ENCODE measurements around the gene TRAPPC2. TPM values are rescaled to one million over a fixed set of nuclear protein-coding genes. Genes with fewer than 3 reads are reported as not detected.

The TRAPPC2 gene
- total RNA-seq, 2 experiments from 2014 or later = 22.2 to 27.0 TPM

DNA sequence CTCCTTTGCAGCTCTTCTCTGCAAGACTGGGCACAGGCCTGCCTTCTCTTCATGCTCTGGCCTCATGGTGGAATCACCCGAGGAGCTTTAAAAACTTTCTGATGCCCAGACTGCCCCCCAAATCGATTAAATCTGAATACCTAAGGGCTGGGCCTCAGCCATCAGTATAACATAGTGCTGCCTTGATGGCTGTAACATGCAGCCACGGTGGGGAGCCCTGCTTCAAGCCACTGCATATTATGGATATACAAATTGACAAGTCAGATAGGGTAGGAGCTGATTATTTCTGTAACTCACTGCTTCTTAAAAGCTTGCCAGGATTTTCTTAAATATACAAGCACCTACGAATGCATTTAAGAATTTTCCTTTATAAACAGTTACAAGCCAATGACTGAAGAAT lies 42.0 kb upstream of the TRAPPC2 start:
- ChIA-PET CTCF (ENCODE audit: unreplicated experiment) (no interaction called here), POLR2A (no interaction called here)
- no peak overlapping the region for H3K4me3 ChIP-seq (ENCODE audit: low read depth, low read length, poor library complexity, severe bottlenecking)
- H3K4me2 ChIP-seq (ENCODE audit: low read length) = no peak overlapping the region
- H3K36me3 ChIP-seq (ENCODE audit: insufficient read depth, low read length) = peaks cover 57% of the 10 kb centered on the region
- TF ChIP-seq, protein P1, sequence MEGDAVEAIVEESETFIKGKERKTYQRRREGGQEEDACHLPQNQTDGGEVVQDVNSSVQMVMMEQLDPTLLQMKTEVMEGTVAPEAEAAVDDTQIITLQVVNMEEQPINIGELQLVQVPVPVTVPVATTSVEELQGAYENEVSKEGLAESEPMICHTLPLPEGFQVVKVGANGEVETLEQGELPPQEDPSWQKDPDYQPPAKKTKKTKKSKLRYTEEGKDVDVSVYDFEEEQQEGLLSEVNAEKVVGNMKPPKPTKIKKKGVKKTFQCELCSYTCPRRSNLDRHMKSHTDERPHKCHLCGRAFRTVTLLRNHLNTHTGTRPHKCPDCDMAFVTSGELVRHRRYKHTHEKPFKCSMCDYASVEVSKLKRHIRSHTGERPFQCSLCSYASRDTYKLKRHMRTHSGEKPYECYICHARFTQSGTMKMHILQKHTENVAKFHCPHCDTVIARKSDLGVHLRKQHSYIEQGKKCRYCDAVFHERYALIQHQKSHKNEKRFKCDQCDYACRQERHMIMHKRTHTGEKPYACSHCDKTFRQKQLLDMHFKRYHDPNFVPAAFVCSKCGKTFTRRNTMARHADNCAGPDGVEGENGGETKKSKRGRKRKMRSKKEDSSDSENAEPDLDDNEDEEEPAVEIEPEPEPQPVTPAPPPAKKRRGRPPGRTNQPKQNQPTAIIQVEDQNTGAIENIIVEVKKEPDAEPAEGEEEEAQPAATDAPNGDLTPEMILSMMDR (conservative IDR thresholded peaks at IDR 0.05; ENCODE audit: low read length) = no peak
- no peak for TF ChIP-seq EZH2phosphoT487 (IDR thresholded peaks at IDR 0.05; ENCODE audit: borderline replicate concordance, low read depth, low read length)
- no peak overlapping the region for H3K27ac ChIP-seq (ENCODE audit: low read depth, low read length, poor library complexity, severe bottlenecking)
- no peaks in the 10 kb centered on the region for H3K79me2 ChIP-seq (ENCODE audit: insufficient read depth, low read depth, low read length)
- no peak overlapping the region for H2AFZ ChIP-seq (ENCODE audit: low read length)
- no peak for DNase-seq (ENCODE audit: low spot score)
- no peaks in the 10 kb centered on the region for H4K20me1 ChIP-seq (ENCODE audit: insufficient read depth, low read length)
- no peaks in the 10 kb centered on the region for H3K9me3 ChIP-seq (ENCODE audit: low read length)
- BruUV-seq (replicated peaks) = no TSS peak
- H3K9me2 ChIP-seq (ENCODE audit: insufficient read depth, low read length) = no peaks in the 10 kb centered on the region
- intact Hi-C loops (cut with micrococcal nuclease; ENCODE audit: unreplicated experiment) = no loop called here
- H3K4me1 ChIP-seq (ENCODE audit: insufficient read depth, low read length, poor library complexity, severe bottlenecking) = peaks cover 8% of the 10 kb centered on the region

- Histone ChIP-seq H3K36me3 (ENCODE audit: insufficient read depth, low read length) (peaks cover 62% of the 10 kb centered on the region), H3K9me3 (ENCODE audit: low read length) (no peaks in the 10 kb centered on the region), H3K4me2 (ENCODE audit: low read length) (no peak overlapping the region), H2AFZ (ENCODE audit: low read length) (no peak overlapping the region), H3K9me2 (ENCODE audit: insufficient read depth, low read length) (no peaks in the 10 kb centered on the region), H4K20me1 (ENCODE audit: insufficient read depth, low read length) (no peaks in the 10 kb centered on the region), H3K4me3 (ENCODE audit: low read depth, low read length, poor library complexity, severe bottlenecking) (no peak overlapping the region), H3K27ac (ENCODE audit: low read depth, low read length, poor library complexity, severe bottlenecking) (no peak overlapping the region), H3K79me2 (ENCODE audit: insufficient read depth, low read depth, low read length) (no peaks in the 10 kb centered on the region), H3K4me1 (ENCODE audit: insufficient read depth, low read length, poor library complexity, severe bottlenecking) (peaks cover 6% of the 10 kb centered on the region)
- no TSS peak for BruUV-seq (replicated peaks)
- ChIA-PET POLR2A (no interaction called here), CTCF (ENCODE audit: unreplicated experiment) (no interaction called here)
- no peak for DNase-seq (ENCODE audit: low spot score)
- TF ChIP-seq, protein P1 (conservative IDR thresholded peaks at IDR 0.05; ENCODE audit: low read length) = no peak
- no peak for TF ChIP-seq EZH2phosphoT487 (IDR thresholded peaks at IDR 0.05; ENCODE audit: borderline replicate concordance, low read depth, low read length)
- intact Hi-C loops (cut with micrococcal nuclease; ENCODE audit: unreplicated experiment) = no loop called here
Observed at GRCh38 chrX:13775837-13776236, 41.4 kb upstream of the TRAPPC2 start.

- Histone ChIP-seq H3K79me2 (ENCODE audit: insufficient read depth, low read depth, low read length) (no peaks in the 10 kb centered on the region), H3K4me1 (ENCODE audit: insufficient read depth, low read length, poor library complexity, severe bottlenecking) (no peaks in the 10 kb centered on the region), H2AFZ (ENCODE audit: low read length) (no peak overlapping the region), H3K4me3 (ENCODE audit: low read depth, low read length, poor library complexity, severe bottlenecking) (no peak overlapping the region), H3K4me2 (ENCODE audit: low read length) (no peak overlapping the region), H3K36me3 (ENCODE audit: insufficient read depth, low read length) (peaks cover 74% of the 10 kb centered on the region), H3K27ac (ENCODE audit: low read depth, low read length, poor library complexity, severe bottlenecking) (no peak overlapping the region), H3K9me3 (ENCODE audit: low read length) (no peaks in the 10 kb centered on the region), H3K9me2 (ENCODE audit: insufficient read depth, low read length) (no peaks in the 10 kb centered on the region), H4K20me1 (ENCODE audit: insufficient read depth, low read length) (no peaks in the 10 kb centered on the region)
- no TSS peak for BruUV-seq (replicated peaks)
- TF ChIP-seq, protein P1 (conservative IDR thresholded peaks at IDR 0.05; ENCODE audit: low read length) = no peak
- TF ChIP-seq EZH2phosphoT487 (IDR thresholded peaks at IDR 0.05; ENCODE audit: borderline replicate concordance, low read depth, low read length) = no peak
- no peak for DNase-seq (ENCODE audit: low spot score)
- ChIA-PET POLR2A (interaction anchor here (1.3 kb wide), 1 partner anchor 190 kb away, joined by 3 read pairs; no protein-coding TSS in a partner anchor), CTCF (ENCODE audit: unreplicated experiment) (no interaction called here)
- intact Hi-C loops (cut with micrococcal nuclease; ENCODE audit: unreplicated experiment) = no loop called here
Observed at GRCh38 chrX:13774696-13775095, 40.3 kb upstream of the TRAPPC2 start.
